Central memory CD8-positive, alpha-beta T cell (primary cell): ENCODE data around the gene C12orf56.

ENCODE experiments used
- ATAC-seq: fragments of 150-1000 bp; cut with Tn5 transposase; replicated peaks from 2 replicates; pipeline ENCODE4 v1.10.0; 2022; ENCODE audit warnings: mild to moderate bottlenecking, moderate FRiP score, moderate number of reproducible peaks; ENCODE audit not compliant: poor library complexity, severe bottlenecking; ENCODE audit errors: extremely low read depth
- DNase-seq, 2 donors: peaks; one replicate each; pipeline ENCODE4 v3.0.0; 2021; ENCODE audit warnings: low spot score in 2 of 2
- H3K27ac Mint-ChIP-seq: one replicate; pipeline ENCODE4 v1.8.0; 2022; ENCODE audit warnings: low read depth, mild to moderate bottlenecking, moderate library complexity, mixed read lengths
- H3K27me3 Mint-ChIP-seq: one replicate; pipeline ENCODE4 v1.8.0; 2022; ENCODE audit warnings: mixed read lengths
- H3K36me3 Mint-ChIP-seq: one replicate; pipeline ENCODE4 v1.8.0; 2022; ENCODE audit warnings: mild to moderate bottlenecking, moderate library complexity, mixed read lengths; ENCODE audit not compliant: insufficient read depth
- H3K4me1 Mint-ChIP-seq: one replicate; pipeline ENCODE4 v1.8.0; 2022; ENCODE audit warnings: mixed read lengths
- H3K4me3 Mint-ChIP-seq: one replicate; pipeline ENCODE4 v1.8.0; 2022; ENCODE audit warnings: mild to moderate bottlenecking, moderate library complexity, mixed read lengths
- H3K9me3 Mint-ChIP-seq: one replicate; pipeline ENCODE4 v1.8.0; 2022; ENCODE audit warnings: mixed read lengths

C12orf56 gene

GRCh38 chr12:64278421-64278820 lies 112.1 kb downstream of the C12orf56 start:
- Mint-ChIP-seq H3K4me3 (no peak overlapping the region), H3K9me3 (no peaks in the 10 kb centered on the region), H3K4me1 (no peaks in the 10 kb centered on the region), H3K27me3 (peaks cover 7% of the 10 kb centered on the region), H3K27ac (no peak overlapping the region), H3K36me3 (no peaks in the 10 kb centered on the region)
- DNase-seq (no peak), ATAC-seq (no peak)

GRCh38 chr12:64273527-64274403 lies 116.8 kb downstream of the C12orf56 start:
- H3K4me3 Mint-ChIP-seq = no peak overlapping the region
- no peak for ATAC-seq

DNA sequence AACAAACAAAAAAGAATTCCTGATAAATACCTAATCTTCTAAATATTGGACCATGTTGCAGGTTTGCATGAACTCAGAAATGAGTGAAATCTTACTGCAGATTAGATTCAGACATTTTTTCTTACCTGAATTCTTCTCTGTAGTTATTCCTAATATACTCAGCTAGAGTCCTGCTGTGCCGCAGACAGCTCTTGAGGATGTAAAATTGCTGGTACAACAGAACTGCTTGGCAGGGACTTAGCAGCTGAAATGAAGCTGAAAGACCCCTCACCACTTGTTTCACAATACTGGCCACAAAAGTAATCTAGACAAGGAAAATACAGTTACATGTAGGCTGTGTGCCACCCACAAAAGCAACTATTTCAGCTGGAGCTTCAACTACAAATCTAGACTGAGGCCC lies 120.1 kb downstream of the C12orf56 start:
- Mint-ChIP-seq H3K27ac (no peak overlapping the region), H3K4me3 (no peak overlapping the region), H3K9me3 (no peaks in the 10 kb centered on the region), H3K4me1 (no peaks in the 10 kb centered on the region), H3K36me3 (no peaks in the 10 kb centered on the region), H3K27me3 (peaks cover 26% of the 10 kb centered on the region)
- no peak for DNase-seq
- ATAC-seq = no peak

More at GRCh38 chr12:64273527-64274403, 116.8 kb downstream of the C12orf56 start:
- Mint-ChIP-seq H3K4me1 (no peaks in the 10 kb centered on the region), H3K36me3 (no peaks in the 10 kb centered on the region), H3K27ac (no peak overlapping the region), H3K27me3 (peaks cover 7% of the 10 kb centered on the region), H3K9me3 (no peaks in the 10 kb centered on the region)
- DNase-seq = no peak

GRCh38 chr12:64269161-64269560 lies 121.4 kb downstream of the C12orf56 start:
- DNase-seq (no peak), ATAC-seq (no peak)
- H3K4me3 Mint-ChIP-seq = no peak overlapping the region
- H3K27ac Mint-ChIP-seq = no peak overlapping the region
- H3K4me1 Mint-ChIP-seq = no peaks in the 10 kb centered on the region
- H3K27me3 Mint-ChIP-seq = peaks cover 38% of the 10 kb centered on the region
- no peaks in the 10 kb centered on the region for H3K36me3 Mint-ChIP-seq
- H3K9me3 Mint-ChIP-seq = no peaks in the 10 kb centered on the region

- no peak overlapping the region for H3K27ac Mint-ChIP-seq
- no peaks in the 10 kb centered on the region for H3K36me3 Mint-ChIP-seq
- H3K4me1 Mint-ChIP-seq = no peaks in the 10 kb centered on the region
- H3K4me3 Mint-ChIP-seq = no peak overlapping the region
- H3K27me3 Mint-ChIP-seq = peaks cover 38% of the 10 kb centered on the region
- H3K9me3 Mint-ChIP-seq = no peaks in the 10 kb centered on the region
- DNase-seq (no peak), ATAC-seq (no peak)
These were observed 122.1 kb downstream of the C12orf56 start for GRCh38 chr12:64268409-64268808.

DNA sequence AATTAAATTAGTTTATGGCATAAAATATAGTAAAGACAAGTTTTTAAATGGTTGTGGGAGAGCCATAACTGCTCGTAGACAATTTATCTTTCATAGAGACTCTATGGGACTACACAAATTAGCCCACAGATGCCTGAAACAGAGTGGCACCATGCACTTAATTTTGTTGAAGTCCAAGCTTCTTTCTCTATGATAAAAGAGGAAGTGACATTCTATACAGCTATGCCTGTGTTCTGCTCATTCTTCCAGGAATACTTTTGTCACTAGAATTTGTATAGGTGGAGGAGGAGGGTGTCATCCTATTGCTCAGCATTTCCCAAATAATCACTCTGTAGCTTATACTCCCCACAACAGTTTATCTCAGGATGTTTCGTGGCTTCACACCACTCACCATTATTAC lies 124.7 kb downstream of the C12orf56 start:
- no peak overlapping the region for H3K4me3 Mint-ChIP-seq
- H3K4me1 Mint-ChIP-seq = no peaks in the 10 kb centered on the region
- no peak overlapping the region for H3K27ac Mint-ChIP-seq
- peaks cover 38% of the 10 kb centered on the region for H3K27me3 Mint-ChIP-seq
- ATAC-seq = no peak
- no peaks in the 10 kb centered on the region for H3K9me3 Mint-ChIP-seq
- H3K36me3 Mint-ChIP-seq = no peaks in the 10 kb centered on the region
- no peak for DNase-seq

- no peak for ATAC-seq
- Mint-ChIP-seq H3K4me3 (no peak overlapping the region), H3K27me3 (peaks cover 20% of the 10 kb centered on the region), H3K27ac (no peak overlapping the region), H3K36me3 (no peaks in the 10 kb centered on the region), H3K4me1 (no peaks in the 10 kb centered on the region), H3K9me3 (no peaks in the 10 kb centered on the region)
- no peak for DNase-seq
These were observed 128.7 kb downstream of the C12orf56 start for GRCh38 chr12:64261813-64262212.

DNA sequence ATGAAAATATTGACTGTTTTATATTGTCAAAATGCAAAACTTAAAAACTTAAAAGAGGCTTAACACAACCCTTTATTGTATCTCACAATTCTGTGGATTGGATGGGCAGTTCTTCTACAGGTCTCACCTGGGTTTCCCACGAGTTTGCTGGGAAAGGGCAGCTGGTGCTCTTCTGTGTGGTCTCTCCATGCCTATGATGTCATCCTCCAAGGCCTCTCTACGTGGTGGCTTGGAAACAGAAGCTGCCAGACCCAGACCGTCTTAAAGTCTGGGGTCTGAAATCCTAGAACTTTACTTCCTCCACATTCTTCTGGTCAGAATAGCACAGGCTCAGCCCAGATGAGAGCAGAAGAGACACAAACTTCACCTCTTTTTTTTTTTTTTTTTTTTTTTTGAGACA lies 132.0 kb downstream of the C12orf56 start:
- no peak for ATAC-seq
- DNase-seq = no peak
- Mint-ChIP-seq H3K4me1 (peaks cover 5% of the 10 kb centered on the region), H3K4me3 (no peak overlapping the region), H3K9me3 (no peaks in the 10 kb centered on the region), H3K36me3 (no peaks in the 10 kb centered on the region), H3K27ac (no peak overlapping the region), H3K27me3 (no peaks in the 10 kb centered on the region)

- Mint-ChIP-seq H3K9me3 (no peaks in the 10 kb centered on the region), H3K27me3 (no peaks in the 10 kb centered on the region), H3K36me3 (no peaks in the 10 kb centered on the region), H3K4me1 (peaks cover 5% of the 10 kb centered on the region), H3K27ac (no peak overlapping the region), H3K4me3 (no peak overlapping the region)
- no peak for DNase-seq
- no peak for ATAC-seq
These were observed 134.3 kb downstream of the C12orf56 start for GRCh38 chr12:64256166-64256800.

GRCh38 chr12:64255249-64255648 lies 135.3 kb downstream of the C12orf56 start:
- no peaks in the 10 kb centered on the region for H3K9me3 Mint-ChIP-seq
- H3K36me3 Mint-ChIP-seq = no peaks in the 10 kb centered on the region
- no peak overlapping the region for H3K27ac Mint-ChIP-seq

DNA sequence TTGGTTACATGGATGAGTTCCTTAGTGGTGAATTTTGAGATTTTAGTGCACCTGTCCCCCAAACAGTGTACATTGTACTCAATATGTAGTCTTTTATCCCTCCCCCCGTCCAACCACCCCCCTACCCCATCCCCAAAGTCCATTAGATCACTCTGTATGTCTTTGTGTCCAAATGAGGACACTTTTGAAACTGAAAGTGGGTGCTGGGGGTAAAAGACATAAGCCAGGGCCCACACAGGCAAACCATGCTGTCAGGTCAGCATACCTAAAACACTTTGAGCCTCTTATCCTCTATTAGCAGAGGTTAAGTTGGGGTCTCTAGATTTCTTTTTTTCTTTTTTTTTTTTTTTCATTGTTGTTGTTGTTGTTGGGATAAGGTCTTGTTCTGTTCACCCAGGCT lies 137.2 kb downstream of the C12orf56 start:
- Mint-ChIP-seq H3K27ac (no peak overlapping the region), H3K4me3 (no peak overlapping the region), H3K27me3 (no peaks in the 10 kb centered on the region), H3K4me1 (peaks cover 5% of the 10 kb centered on the region), H3K36me3 (no peaks in the 10 kb centered on the region), H3K9me3 (no peaks in the 10 kb centered on the region)
- ATAC-seq = no peak
- no peak for DNase-seq

More at GRCh38 chr12:64255249-64255648, 135.3 kb downstream of the C12orf56 start:
- Mint-ChIP-seq H3K4me1 (peaks cover 5% of the 10 kb centered on the region), H3K4me3 (no peak overlapping the region), H3K27me3 (no peaks in the 10 kb centered on the region)
- no peak for ATAC-seq
- no peak for DNase-seq

GRCh38 chr12:64252681-64253080 lies 137.9 kb downstream of the C12orf56 start:
- H3K4me1 Mint-ChIP-seq = peaks cover 5% of the 10 kb centered on the region
- H3K27ac Mint-ChIP-seq = no peak overlapping the region
- ATAC-seq (no peak), DNase-seq (no peak)
- H3K4me3 Mint-ChIP-seq = no peak overlapping the region
- H3K36me3 Mint-ChIP-seq = no peaks in the 10 kb centered on the region
- H3K27me3 Mint-ChIP-seq = no peaks in the 10 kb centered on the region
- no peaks in the 10 kb centered on the region for H3K9me3 Mint-ChIP-seq

- Mint-ChIP-seq H3K27ac (no peak overlapping the region), H3K36me3 (no peaks in the 10 kb centered on the region), H3K9me3 (no peaks in the 10 kb centered on the region), H3K4me1 (no peaks in the 10 kb centered on the region), H3K4me3 (no peak overlapping the region), H3K27me3 (no peaks in the 10 kb centered on the region)
- ATAC-seq (no peak), DNase-seq (no peak)
These were observed 146.7 kb downstream of the C12orf56 start for GRCh38 chr12:64243809-64244208.
